ENCODE results near the gene PRMT7. TPM values are rescaled to one million over a fixed set of nuclear protein-coding genes. Genes with fewer than 3 reads are reported as not detected.

PRMT7 gene
- total and polyA plus RNA-seq, 2 donors (not counting 1 experiment from before 2014, with no cell fraction given) = 76.9 to 80.4 TPM

DNA sequence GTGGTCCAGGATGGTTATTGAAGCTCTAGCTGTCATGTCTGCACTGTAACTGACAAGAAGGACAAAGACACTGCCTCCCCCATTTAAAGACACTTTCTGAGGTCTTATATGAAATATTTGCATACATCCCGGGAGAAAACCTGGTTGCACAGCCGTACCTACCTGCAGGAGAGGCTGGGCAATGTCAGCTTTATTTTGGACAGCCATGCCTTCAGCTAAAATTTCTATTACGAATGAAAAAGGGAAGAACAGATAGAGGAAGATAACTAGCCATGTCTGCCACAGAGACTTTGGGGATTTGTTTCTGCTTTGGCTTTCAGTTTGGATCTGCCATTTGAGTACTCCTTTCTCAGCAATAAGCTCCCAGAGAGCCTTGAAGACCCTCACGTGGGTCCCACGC lies 27.5 kb upstream of the PRMT7 start:
- no peaks in the 10 kb centered on the region for H3K9me3 Mint-ChIP-seq (ENCODE audit: insufficient read depth)
- Histone ChIP-seq H3K9ac (ENCODE audit: low read length) (peak overlapping the region; percentile 38), H3K79me2 (ENCODE audit: control insufficient read depth, insufficient read depth, low read length) (peaks cover 71% of the 10 kb centered on the region), H3K36me3 (replicated peaks in 1 of 2; ENCODE audit: control extremely low read depth in 1 of 2, control insufficient read depth in 1 of 2, extremely low read depth in 1 of 2, insufficient read depth in 2 of 2, low read length in 1 of 2) (peaks cover 0 to 30% of the 10 kb centered on the region in 2 experiments), H3K4me3 (ENCODE audit: control extremely low read depth in 1 of 5, extremely low read depth in 1 of 5, insufficient read depth in 1 of 5, low read depth in 2 of 5, low read length in 4 of 5) (peak overlapping the region in 2 of 5 experiments; percentile 34 to 60), H3K4me1 (ENCODE audit: control insufficient read depth in 2 of 2, insufficient read depth in 2 of 2, low read length in 2 of 2) (peaks cover 69 to 83% of the 10 kb centered on the region in 2 donors), H3K27me3 (replicated peaks in 1 of 4; ENCODE audit: control extremely low read depth in 1 of 4, control insufficient read depth in 3 of 4, insufficient read depth in 4 of 4, low read length in 3 of 4) (no peaks in the 10 kb centered on the region), H2AFZ (ENCODE audit: insufficient read depth, low read depth, low read length, poor library complexity, severe bottlenecking) (peak overlapping the region; percentile 23), H3K4me2 (replicated peaks; ENCODE audit: low read depth, low read length, poor library complexity, severe bottlenecking) (peak overlapping the region; percentile 75), H3K9me3 (ENCODE audit: control extremely low read depth in 1 of 3, control insufficient read depth in 2 of 3, insufficient read depth in 1 of 3, low read length in 2 of 3) (no peaks in the 10 kb centered on the region), H3K27ac (ENCODE audit: low read length in 2 of 2) (peak overlapping the region; percentile 78 to 92), H4K20me1 (ENCODE audit: control insufficient read depth, insufficient read depth, low read length, poor library complexity, severe bottlenecking) (no peaks in the 10 kb centered on the region)
- ATAC-seq (ENCODE audit: low read depth) (no peak), DNase-seq (peak; percentile 54)
- peaks cover 75% of the 10 kb centered on the region for H3K4me1 Mint-ChIP-seq
- 0% methylated on average over 1 of the region's 5 CpGs for whole genome bisulfite sequencing (ENCODE audit: insufficient coverage)
- ChIA-PET CTCF (interaction anchor here (0.6 to 10.2 kb wide), 8 partner anchors 9 to 45 kb away, joined by 3 to 289 read pairs (median 6); partner anchors contain the start of genes PRMT7, SLC7A6 and SLC7A6OS), POLR2A (interaction anchor here (1.7 to 3.9 kb wide), 2 partner anchors 19 to 27 kb away, joined by 6 to 38 read pairs; partner anchors contain the start of genes PRMT7, SLC7A6 and SLC7A6OS)
- H3K27me3 Mint-ChIP-seq = no peaks in the 10 kb centered on the region
- peak overlapping the region; percentile 84 for H3K27ac Mint-ChIP-seq
- TF ChIP-seq, protein P1, sequence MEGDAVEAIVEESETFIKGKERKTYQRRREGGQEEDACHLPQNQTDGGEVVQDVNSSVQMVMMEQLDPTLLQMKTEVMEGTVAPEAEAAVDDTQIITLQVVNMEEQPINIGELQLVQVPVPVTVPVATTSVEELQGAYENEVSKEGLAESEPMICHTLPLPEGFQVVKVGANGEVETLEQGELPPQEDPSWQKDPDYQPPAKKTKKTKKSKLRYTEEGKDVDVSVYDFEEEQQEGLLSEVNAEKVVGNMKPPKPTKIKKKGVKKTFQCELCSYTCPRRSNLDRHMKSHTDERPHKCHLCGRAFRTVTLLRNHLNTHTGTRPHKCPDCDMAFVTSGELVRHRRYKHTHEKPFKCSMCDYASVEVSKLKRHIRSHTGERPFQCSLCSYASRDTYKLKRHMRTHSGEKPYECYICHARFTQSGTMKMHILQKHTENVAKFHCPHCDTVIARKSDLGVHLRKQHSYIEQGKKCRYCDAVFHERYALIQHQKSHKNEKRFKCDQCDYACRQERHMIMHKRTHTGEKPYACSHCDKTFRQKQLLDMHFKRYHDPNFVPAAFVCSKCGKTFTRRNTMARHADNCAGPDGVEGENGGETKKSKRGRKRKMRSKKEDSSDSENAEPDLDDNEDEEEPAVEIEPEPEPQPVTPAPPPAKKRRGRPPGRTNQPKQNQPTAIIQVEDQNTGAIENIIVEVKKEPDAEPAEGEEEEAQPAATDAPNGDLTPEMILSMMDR (IDR thresholded peaks at IDR 0.05) = no peak
- TF ChIP-seq EZH2 (IDR thresholded peaks at IDR 0.05; ENCODE audit: borderline replicate concordance, insufficient read depth, low read depth, low read length, poor library complexity, severe bottlenecking) = no peak
- intact Hi-C loops (cut with micrococcal nuclease) = no loop called here
- H3K4me3 Mint-ChIP-seq = peak overlapping the region; percentile 56
